WTC11 (cell line): ENCODE data around the gene PRSS23. TPM values are rescaled to one million over a fixed set of nuclear protein-coding genes. Genes with fewer than 3 reads are reported as not detected.

ENCODE experiments used
- ATAC-seq: fragments of 200-7000 bp; cut with Tn5 transposase; 2 replicates; pipeline ENCODE4 v1.10.0; 2021; ENCODE audit warnings: mild to moderate bottlenecking, moderate library complexity
- CTCF ChIA-PET: fragments of 300-600 bp; sonication (Branson Sonifier 250); formaldehyde crosslinking; loops from one replicate; lab custom pipeline; 2021; ENCODE audit warnings: antibody characterized with exemption; lab: Charles Lee
- POLR2A ChIA-PET: fragments of 350-600 bp; sonication (Branson Sonifier 250); formaldehyde crosslinking; loops from one replicate; lab custom pipeline; 2021; ENCODE audit warnings: antibody characterized with exemption; lab: Charles Lee
- DNase-seq: peaks from one replicate; pipeline ENCODE4 v3.0.0; 2021; ENCODE audit warnings: low spot score
- H3K27ac Mint-ChIP-seq: 2 replicates; pipeline ENCODE4 v1.8.0; 2021; ENCODE audit warnings: mixed read lengths
- H3K27me3 Mint-ChIP-seq: 2 replicates; pipeline ENCODE4 v1.8.0; 2021; ENCODE audit warnings: low read depth, mild to moderate bottlenecking, moderate library complexity, mixed read lengths
- H3K36me3 Mint-ChIP-seq: 2 replicates; pipeline ENCODE4 v1.8.0; 2021; ENCODE audit warnings: mixed read lengths
- H3K4me1 Mint-ChIP-seq: 2 replicates; pipeline ENCODE4 v1.8.0; 2022; ENCODE audit warnings: mixed read lengths
- H3K4me3 Mint-ChIP-seq: 2 replicates; pipeline ENCODE4 v1.8.0; 2021; ENCODE audit warnings: mild to moderate bottlenecking, moderate library complexity, mixed read lengths
- H3K9me3 Mint-ChIP-seq: 2 replicates; pipeline ENCODE4 v1.8.0; 2021; ENCODE audit warnings: mixed read lengths
- ATF1 ChIP-seq: sonication (generic); formaldehyde crosslinking; IDR thresholded peaks from 2 replicates; pipeline ENCODE4 v1.8.1; 2023; ENCODE audit warnings: mild to moderate bottlenecking, moderate library complexity, missing genetic modification reagents
- ATF3 ChIP-seq: sonication (generic); formaldehyde crosslinking; conservative IDR thresholded peaks from 2 replicates; pipeline ENCODE4 v1.8.1; 2022; ENCODE audit warnings: mild to moderate bottlenecking, missing genetic modification reagents
- CREB1 ChIP-seq: sonication (generic); formaldehyde crosslinking; IDR thresholded peaks from 2 replicates; pipeline ENCODE4 v1.8.0; 2023; ENCODE audit warnings: mild to moderate bottlenecking, missing genetic modification reagents
- E2F4 ChIP-seq: sonication (generic); formaldehyde crosslinking; IDR thresholded peaks from 2 replicates; pipeline ENCODE4 v1.8.1; 2022; ENCODE audit warnings: low read depth, mild to moderate bottlenecking, moderate library complexity, missing genetic modification reagents, borderline replicate concordance
- ELF4 ChIP-seq: sonication (generic); formaldehyde crosslinking; IDR thresholded peaks from 2 replicates; pipeline ENCODE4 v1.8.1; 2022; ENCODE audit warnings: low read depth, mild to moderate bottlenecking, moderate library complexity, missing genetic modification reagents
- FOXP1 ChIP-seq: sonication (generic); formaldehyde crosslinking; IDR thresholded peaks from 2 replicates; pipeline ENCODE4 v1.8.0; 2022; ENCODE audit warnings: missing genetic modification reagents, mild to moderate bottlenecking, moderate library complexity, borderline replicate concordance
- HMGXB4 ChIP-seq: sonication (generic); formaldehyde crosslinking; IDR thresholded peaks from 2 replicates; pipeline ENCODE4 v1.8.1; 2023; ENCODE audit warnings: mild to moderate bottlenecking, moderate library complexity, missing genetic modification reagents
- MXD4 ChIP-seq: fragments of 250-450 bp; sonication (Bioruptor Pico); IDR thresholded peaks from 2 replicates; pipeline ENCODE4 v1.8.0; 2021; ENCODE audit warnings: mild to moderate bottlenecking, moderate library complexity, borderline replicate concordance
- NR1H2 ChIP-seq: sonication (generic); formaldehyde crosslinking; IDR thresholded peaks from 2 replicates; pipeline ENCODE4 v1.9.0; 2021; ENCODE audit warnings: mild to moderate bottlenecking, moderate library complexity, missing genetic modification reagents
- PRDM15 ChIP-seq: sonication (generic); formaldehyde crosslinking; IDR thresholded peaks from 2 replicates; pipeline ENCODE4 v1.8.0; 2022; ENCODE audit warnings: missing genetic modification reagents
- PREB ChIP-seq: sonication (generic); formaldehyde crosslinking; IDR thresholded peaks from 2 replicates; pipeline ENCODE4 v1.8.1; 2022; ENCODE audit warnings: mild to moderate bottlenecking, missing genetic modification reagents, moderate library complexity, borderline replicate concordance
- RELA ChIP-seq: sonication (generic); formaldehyde crosslinking; IDR thresholded peaks from 2 replicates; pipeline ENCODE4 v1.8.1; 2022; ENCODE audit warnings: missing genetic modification reagents, mild to moderate bottlenecking, borderline replicate concordance
- RORB ChIP-seq: fragments of 250-450 bp; sonication (Bioruptor Pico); IDR thresholded peaks from 2 replicates; pipeline ENCODE4 v1.9.0; 2021; ENCODE audit warnings: mild to moderate bottlenecking
- SP1 ChIP-seq: sonication (generic); formaldehyde crosslinking; conservative IDR thresholded peaks from 2 replicates; pipeline ENCODE4 v1.8.1; 2022; ENCODE audit warnings: missing genetic modification reagents
- TEAD1 ChIP-seq: sonication (generic); formaldehyde crosslinking; IDR thresholded peaks from 2 replicates; pipeline ENCODE4 v1.8.0; 2022; ENCODE audit warnings: mild to moderate bottlenecking, missing genetic modification reagents
- ZNF121 ChIP-seq: sonication (generic); formaldehyde crosslinking; IDR thresholded peaks from 2 replicates; pipeline ENCODE4 v1.8.0; 2023; ENCODE audit warnings: missing genetic modification reagents
- ZNF232 ChIP-seq: sonication (generic); formaldehyde crosslinking; IDR thresholded peaks from 2 replicates; pipeline ENCODE4 v1.8.0; 2022; ENCODE audit warnings: mild to moderate bottlenecking, missing genetic modification reagents
- ZNF532 ChIP-seq: fragments of 250-450 bp; sonication (Bioruptor Pico); IDR thresholded peaks from 2 replicates; pipeline ENCODE4 v1.9.0; 2021; ENCODE audit warnings: mild to moderate bottlenecking, borderline replicate concordance
- ZSCAN18 ChIP-seq: fragments of 250-450 bp; sonication (Bioruptor Pico); IDR thresholded peaks from 2 replicates; pipeline ENCODE4 v2.1.2; 2022; ENCODE audit warnings: mild to moderate bottlenecking, moderate library complexity
- total RNA-seq: library from RNA; stranded (reverse); gene quantifications from 3 replicates; pipeline ENCODE4 v1.2.3, GENCODE V29; 2021

PRSS23 gene
- total RNA-seq, 1 experiment from 2014 or later = 4.2 TPM

- TF ChIP-seq RELA (CRISPR knock-in tag) = no peak
- TF ChIP-seq ZNF232 (CRISPR knock-in tag) = no peak
- TF ChIP-seq NR1H2 (CRISPR knock-in tag) = no peak
- TF ChIP-seq FOXP1 = no peak
Measured at GRCh38 chr11:86784241-86784681, 16.1 kb upstream of the PRSS23 start (continued).

- ATAC-seq (no peak), DNase-seq (no peak)
- H3K4me1 Mint-ChIP-seq = no peaks in the 10 kb centered on the region
- H3K9me3 Mint-ChIP-seq = no peaks in the 10 kb centered on the region
- H3K27me3 Mint-ChIP-seq = peaks cover 3% of the 10 kb centered on the region; the same call in 1 of the 2 replicates
- H3K36me3 Mint-ChIP-seq = no peaks in the 10 kb centered on the region
- POLR2A ChIA-PET = no interaction called here
- H3K4me3 Mint-ChIP-seq = no peak overlapping the region
- CTCF ChIA-PET = interaction anchor here (0.6 kb wide), 2 partner anchors 9 to 683 kb away, joined by 3 read pairs; no protein-coding TSS in a partner anchor
- TF ChIP-seq PREB (CRISPR knock-in tag) (no peak), HMGXB4 (CRISPR knock-in tag) (no peak), SP1 (no peak), MXD4 (CRISPR knock-in tag) (no peak), ZNF532 (CRISPR knock-in tag) (no peak), ELF4 (CRISPR knock-in tag) (no peak), TEAD1 (no peak), ATF3 (CRISPR knock-in tag) (no peak), ZNF232 (CRISPR knock-in tag) (no peak), CREB1 (CRISPR knock-in tag) (no peak), RORB (no peak), E2F4 (no peak), PRDM15 (CRISPR knock-in tag) (no peak), ZSCAN18 (no peak), ZNF121 (CRISPR knock-in tag) (no peak), ATF1 (CRISPR knock-in tag) (no peak), NR1H2 (CRISPR knock-in tag) (no peak)
- H3K27ac Mint-ChIP-seq = no peak overlapping the region
Measured at GRCh38 chr11:86785576-86785975, 14.8 kb upstream of the PRSS23 start.
